ENCODE results near the gene PHLDA1.
"Not testable (repeated sequence)": the region's sequence is repeated elsewhere in the genome, so short reads cannot be mapped to it uniquely, and the experiment has no call there.

Gene PHLDA1

GRCh38 chr12:76018111-76018510 is 13.5 kb downstream of the PHLDA1 start:
- DNase-seq, result no peak

- no peak for DNase-seq
Observed at GRCh38 chr12:76014007-76014406, 17.6 kb downstream of the PHLDA1 start.

- DNase-seq, result no peak
Observed at GRCh38 chr12:76013603-76014002, 18.0 kb downstream of the PHLDA1 start.

GRCh38 chr12:76012644-76013043 is 18.9 kb downstream of the PHLDA1 start:
- DNase-seq, result no peak

- DNase-seq, result no peak
Observed at GRCh38 chr12:76010732-76011458, 20.7 kb downstream of the PHLDA1 start.

- DNase-seq, result no peak
Observed at GRCh38 chr12:76008428-76008827, 23.1 kb downstream of the PHLDA1 start.

- no peak for DNase-seq
Observed at GRCh38 chr12:76007640-76008039, 23.9 kb downstream of the PHLDA1 start.

GRCh38 chr12:76006028-76006925 is 25.3 kb downstream of the PHLDA1 start:
- DNase-seq, result no peak

GRCh38 chr12:76003355-76003638 is 28.3 kb downstream of the PHLDA1 start:
- DNase-seq, result no peak

- no peak for DNase-seq
Observed at GRCh38 chr12:76002598-76003354, 28.8 kb downstream of the PHLDA1 start.

- DNase-seq, result no peak
Observed at GRCh38 chr12:75998292-75999063, 33.1 kb downstream of the PHLDA1 start.

GRCh38 chr12:75997658-75998057 is 33.9 kb downstream of the PHLDA1 start:
- DNase-seq, result no peak

GRCh38 chr12:75996861-75997447 is 34.6 kb downstream of the PHLDA1 start:
- no peak for DNase-seq

GRCh38 chr12:75995691-75996090 is 35.9 kb downstream of the PHLDA1 start:
- no peak for DNase-seq

GRCh38 chr12:75994069-75994740 is 37.4 kb downstream of the PHLDA1 start:
- no peak for DNase-seq

- no peak for DNase-seq
Observed at GRCh38 chr12:75991753-75992152, 39.8 kb downstream of the PHLDA1 start.

- no peak for DNase-seq
Observed at GRCh38 chr12:75990189-75990912, 41.2 kb downstream of the PHLDA1 start.

GRCh38 chr12:75987709-75988108 is 43.9 kb downstream of the PHLDA1 start:
- DNase-seq, result not testable (repeated sequence)

GRCh38 chr12:75986001-75986746 is 45.4 kb downstream of the PHLDA1 start:
- DNase-seq, result no peak

GRCh38 chr12:75985566-75985965 is 46.0 kb downstream of the PHLDA1 start:
- DNase-seq, result no peak
